K562 (cell line): ENCODE data around the gene OSCP1. TPM values are rescaled to one million over a fixed set of nuclear protein-coding genes. Genes with fewer than 3 reads are reported as not detected.

Experiments
- FOXJ2 ChIP-seq: fragments of 200-800 bp; sonication (Bioruptor generic); IDR thresholded peaks from 2 replicates; pipeline ENCODE4 v1.6.1; 2016; ENCODE audit warnings: missing genetic modification characterization, missing compliant biosample characterization
- GABPB1 ChIP-seq: sonication (generic); formaldehyde crosslinking; IDR thresholded peaks from 2 replicates; pipeline ENCODE4 v1.8.0; 2022; ENCODE audit warnings: mild to moderate bottlenecking, missing genetic modification reagents
- HES1 ChIP-seq: fragments of 450-650 bp; IDR thresholded peaks from 2 replicates; pipeline ENCODE4 v1.6.1; 2016; ENCODE audit warnings: low read depth, mild to moderate bottlenecking, moderate library complexity
- HNRNPL ChIP-seq: fragments of 200-400 bp; formaldehyde crosslinking; IDR thresholded peaks from 2 replicates; pipeline ENCODE4 v1.6.1; 2017; ENCODE audit warnings: low read depth, mild to moderate bottlenecking, low read length
- ILF3 ChIP-seq: fragments of 450-650 bp; IDR thresholded peaks from 2 replicates; pipeline ENCODE4 v1.6.1; 2018; ENCODE audit warnings: antibody characterized with exemption, mild to moderate bottlenecking, moderate library complexity, borderline replicate concordance
- POLR2AphosphoS5 ChIP-seq: IDR thresholded peaks from 2 replicates; pipeline ENCODE4 v1.6.1; 2011; ENCODE audit warnings: mild to moderate bottlenecking, low read depth, low read length, moderate library complexity; ENCODE audit not compliant: control insufficient read depth, insufficient read depth
- RUNX1 ChIP-seq: sonication (generic); IDR thresholded peaks from 2 replicates; pipeline ENCODE4 v1.6.1; 2016; ENCODE audit warnings: antibody characterized with exemption, low read depth
- SMARCB1 ChIP-seq: IDR thresholded peaks from 2 replicates; pipeline ENCODE4 v1.6.1; 2011; ENCODE audit warnings: improper control_type of control experiment, low read depth; ENCODE audit not compliant: insufficient read length
- SRF ChIP-seq, 2 experiments: fragments of 250-450, 450-650 bp in 1 of 2; sonication (Bioruptor Pico) in 1 of 2; sonication (generic) in 1 of 2; formaldehyde crosslinking; IDR thresholded peaks; 2 replicates each; pipeline versions ENCODE4 v1.5.0 to v1.5.1; 2020 to 2022; ENCODE audit warnings: mild to moderate bottlenecking in 1 of 2, missing genetic modification reagents in 1 of 2
- TFAM ChIP-seq: fragments of 250-450 bp; sonication (Bioruptor Pico); conservative IDR thresholded peaks from 2 replicates; pipeline ENCODE4 v1.5.0; 2021; ENCODE audit warnings: mild to moderate bottlenecking, moderate library complexity
- TOE1 ChIP-seq, 2 experiments: fragments of 450-650 bp in 1 of 2; sonication (generic) in 1 of 2; formaldehyde crosslinking in 1 of 2; IDR thresholded peaks; 2 replicates each; pipeline versions ENCODE4 v1.7.1 to v1.8.0; 2016 to 2022; ENCODE audit warnings: borderline replicate concordance in 2 of 2, mild to moderate bottlenecking in 2 of 2, antibody characterized with exemption in 1 of 2, inconsistent platforms in 1 of 2, low read depth in 1 of 2, missing genetic modification reagents in 1 of 2, moderate library complexity in 1 of 2
- VEZF1 ChIP-seq: fragments of 200-800 bp; sonication (Bioruptor generic); IDR thresholded peaks from 2 replicates; pipeline ENCODE4 v1.6.1; 2017; ENCODE audit warnings: missing genetic modification characterization, missing compliant biosample characterization
- ZNF175 ChIP-seq: fragments of 200-800 bp; sonication (Bioruptor generic); IDR thresholded peaks from 2 replicates; pipeline ENCODE4 v1.6.1; 2016; ENCODE audit warnings: low read depth, mild to moderate bottlenecking, missing genetic modification characterization, missing compliant biosample characterization
- ZNF407 ChIP-seq: fragments of 450-650 bp; IDR thresholded peaks from 2 replicates; pipeline ENCODE4 v1.6.1; 2016; ENCODE audit warnings: low read depth
- ZNF766 ChIP-seq: fragments of 200-800 bp; sonication (Bioruptor generic); conservative IDR thresholded peaks from 2 replicates; pipeline ENCODE4 v1.6.1; 2016; ENCODE audit warnings: missing genetic modification characterization, missing compliant biosample characterization
- ZZZ3 ChIP-seq: fragments of 450-650 bp; IDR thresholded peaks from 2 replicates; pipeline ENCODE4 v1.6.1; 2016; ENCODE audit warnings: antibody characterized with exemption, mild to moderate bottlenecking, moderate library complexity
- polyA plus RNA-seq, 8 experiments: library from polyadenylated mRNA; depleted of rRNA in 4 of 8; stranded (reverse) in 5 of 8; unstranded in 3 of 8; fragments of >200 nt; fragmentation: Nextera tagmentation in 2 of 8; fragmentation: Illumina TruSeq in 1 of 8; extraction: Ambion mirVana in 2 of 8; extraction: Trizol in 1 of 8; gene quantifications; 2 replicates each; pipeline versions ENCODE4 v1.2.1 to v1.2.3, GENCODE V29; 2011 to 2014; ENCODE audit warnings: inconsistent platforms in 1 of 8, missing spikeins in 1 of 8
- total RNA-seq, 7 experiments: library from RNA; depleted of rRNA in 6 of 7; stranded (reverse); fragments of >200 nt in 6 of 7; fragmentation: Illumina TruSeq in 2 of 7; extraction: Trizol in 2 of 7; gene quantifications; 2 replicates each; pipeline versions ENCODE4 v1.2.1 to v1.2.3, GENCODE V29; 2011 to 2021; ENCODE audit warnings: low replicate concordance in 1 of 7

The OSCP1 gene
- total and polyA plus RNA-seq, 9 of the 15 experiments (the other 6 are each of a cell fraction or from before 2014, with no cell fraction given), result 0.15 to 0.40 (median 0.33) TPM; not detected in 5

- TF ChIP-seq SRF (CRISPR knock-in tag; IDR thresholded peaks at IDR 0.05), result no peak
- no peak for TF ChIP-seq HES1
- TF ChIP-seq POLR2AphosphoS5, result no peak; the same call in 1 of the 2 replicates
- no peak for TF ChIP-seq TFAM (CRISPR knock-in tag)
- no peak; the same call in 1 of the 2 replicates for TF ChIP-seq HNRNPL
- no peak for TF ChIP-seq ZNF407
- TF ChIP-seq ZZZ3, result no peak
- TF ChIP-seq ZNF766 (CRISPR knock-in tag), result peak; percentile 32; the same call in 1 of the 2 replicates
- peak; percentile 68 for TF ChIP-seq VEZF1 (CRISPR knock-in tag)
- no peak for TF ChIP-seq SMARCB1
- TF ChIP-seq FOXJ2, result no peak
- TF ChIP-seq TOE1 (IDR thresholded peaks at IDR 0.05; ENCODE audit: borderline replicate concordance), result no peak
- no peak for TF ChIP-seq TOE1 (CRISPR knock-in tag; IDR thresholded peaks at IDR 0.05; ENCODE audit: borderline replicate concordance, low read depth)
- TF ChIP-seq RUNX1, result no peak
- TF ChIP-seq ZNF175 (CRISPR knock-in tag), result peak; percentile 83; the same call in 1 of the 2 replicates
- 0 out of 2 replicates have a peak, but pooled peaks have one; percentile 29 for TF ChIP-seq ILF3
- peak; percentile 14 for TF ChIP-seq GABPB1 (CRISPR knock-in tag)
Measured at GRCh38 chr1:36464605-36465393, 14.5 kb upstream of the OSCP1 start (continued).
